Gastroesophageal sphincter (tissue), 3 donors: Measurements from ENCODE around the gene HPCAL1.

Experiments used
- EP300 ChIP-seq: sonication (generic); formaldehyde crosslinking; IDR thresholded peaks from one replicate; pipeline ENCODE4 v1.6.1; 2017; ENCODE audit warnings: antibody characterized with exemption, mild to moderate bottlenecking
- POLR2A ChIP-seq, 2 donors: fragments of 450-650 bp; IDR thresholded peaks; one replicate each; pipeline ENCODE4 v1.6.1; 2017; ENCODE audit warnings: antibody characterized with exemption in 2 of 2, mild to moderate bottlenecking in 2 of 2, moderate library complexity in 1 of 2
- POLR2AphosphoS5 ChIP-seq: sonication (generic); formaldehyde crosslinking; IDR thresholded peaks from one replicate; pipeline ENCODE4 v1.6.1; 2017; ENCODE audit warnings: antibody characterized with exemption
- TF ChIP-seq, protein P1 (sequence below), 4 experiments: fragments of 200-600 bp in 2 of 4; fragments of 450-650 bp in 2 of 4; sonication (generic) in 1 of 4; IDR thresholded peaks; one replicate each; pipeline ENCODE4 v1.5.1; 2017 to 2019; ENCODE audit warnings: antibody characterized with exemption in 4 of 4, mild to moderate bottlenecking in 2 of 4, moderate library complexity in 2 of 4

DNA sequence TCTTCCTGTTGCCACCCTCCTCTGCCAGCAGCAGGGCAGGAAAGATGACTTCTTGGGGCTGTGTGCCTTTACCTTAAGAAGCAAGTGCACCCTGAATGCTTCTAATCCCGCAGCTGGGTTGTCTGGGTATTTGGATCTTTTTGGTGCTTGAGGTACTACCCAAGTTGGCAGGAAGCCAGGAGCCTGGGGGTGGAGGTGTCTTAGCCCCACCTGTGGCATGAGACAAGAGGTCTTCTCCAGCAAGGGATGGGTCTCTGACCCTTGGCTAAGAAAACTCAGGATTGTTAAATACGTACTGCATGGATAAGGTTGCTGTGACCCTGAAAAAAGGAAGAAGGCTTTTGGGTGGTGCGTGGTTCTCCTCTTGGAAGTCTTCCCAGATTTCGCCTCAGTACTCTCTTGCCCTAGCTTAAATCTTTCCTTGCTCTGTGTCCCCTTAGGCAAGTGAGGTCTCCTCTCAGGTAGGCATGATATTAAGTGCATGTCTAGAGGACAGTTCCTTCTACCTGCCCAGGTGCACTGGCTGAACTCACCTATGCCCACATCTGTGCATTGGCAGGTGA lies 4.3 kb downstream of the HPCAL1 start:
- no peak for TF ChIP-seq POLR2A (IDR thresholded peaks at IDR 0.05)
- TF ChIP-seq POLR2AphosphoS5, result no peak
- TF ChIP-seq, protein P1, sequence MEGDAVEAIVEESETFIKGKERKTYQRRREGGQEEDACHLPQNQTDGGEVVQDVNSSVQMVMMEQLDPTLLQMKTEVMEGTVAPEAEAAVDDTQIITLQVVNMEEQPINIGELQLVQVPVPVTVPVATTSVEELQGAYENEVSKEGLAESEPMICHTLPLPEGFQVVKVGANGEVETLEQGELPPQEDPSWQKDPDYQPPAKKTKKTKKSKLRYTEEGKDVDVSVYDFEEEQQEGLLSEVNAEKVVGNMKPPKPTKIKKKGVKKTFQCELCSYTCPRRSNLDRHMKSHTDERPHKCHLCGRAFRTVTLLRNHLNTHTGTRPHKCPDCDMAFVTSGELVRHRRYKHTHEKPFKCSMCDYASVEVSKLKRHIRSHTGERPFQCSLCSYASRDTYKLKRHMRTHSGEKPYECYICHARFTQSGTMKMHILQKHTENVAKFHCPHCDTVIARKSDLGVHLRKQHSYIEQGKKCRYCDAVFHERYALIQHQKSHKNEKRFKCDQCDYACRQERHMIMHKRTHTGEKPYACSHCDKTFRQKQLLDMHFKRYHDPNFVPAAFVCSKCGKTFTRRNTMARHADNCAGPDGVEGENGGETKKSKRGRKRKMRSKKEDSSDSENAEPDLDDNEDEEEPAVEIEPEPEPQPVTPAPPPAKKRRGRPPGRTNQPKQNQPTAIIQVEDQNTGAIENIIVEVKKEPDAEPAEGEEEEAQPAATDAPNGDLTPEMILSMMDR (IDR thresholded peaks at IDR 0.05), result no peak
- no peak for TF ChIP-seq EP300
